GM18868 (cell line): ENCODE measurements around the gene EXOC4.

ENCODE experiments used
- ATAC-seq: cut with Tn5 transposase; IDR thresholded peaks from one replicate; pipeline ENCODE4 v1.9.1; 2021; ENCODE audit warnings: mild to moderate bottlenecking, moderate library complexity; ENCODE audit not compliant: unreplicated experiment

The EXOC4 gene

DNA sequence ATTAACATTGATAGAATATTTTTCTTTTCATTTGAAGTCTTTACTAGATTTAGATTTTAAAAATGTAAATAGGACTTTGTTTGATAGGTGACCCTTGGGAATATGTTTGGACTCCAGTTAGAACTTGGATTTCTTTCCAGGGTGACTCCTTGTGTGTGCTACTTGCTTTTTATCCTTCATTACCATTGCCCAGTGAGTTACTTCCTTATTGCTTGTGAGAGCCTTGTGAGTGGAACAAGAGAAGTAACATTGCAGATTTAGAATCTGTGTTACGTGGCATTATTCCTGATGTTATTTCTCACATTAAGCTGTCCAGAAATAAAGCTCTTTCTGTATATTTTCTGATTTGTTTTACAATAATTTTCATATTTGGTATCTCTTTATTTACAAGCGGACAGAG is 746.3 kb downstream of the EXOC4 start:
- ATAC-seq, result no peak

- ATAC-seq, result no peak
These were observed 752.1 kb downstream of the EXOC4 start for GRCh38 chr7:134004829-134005505.

DNA sequence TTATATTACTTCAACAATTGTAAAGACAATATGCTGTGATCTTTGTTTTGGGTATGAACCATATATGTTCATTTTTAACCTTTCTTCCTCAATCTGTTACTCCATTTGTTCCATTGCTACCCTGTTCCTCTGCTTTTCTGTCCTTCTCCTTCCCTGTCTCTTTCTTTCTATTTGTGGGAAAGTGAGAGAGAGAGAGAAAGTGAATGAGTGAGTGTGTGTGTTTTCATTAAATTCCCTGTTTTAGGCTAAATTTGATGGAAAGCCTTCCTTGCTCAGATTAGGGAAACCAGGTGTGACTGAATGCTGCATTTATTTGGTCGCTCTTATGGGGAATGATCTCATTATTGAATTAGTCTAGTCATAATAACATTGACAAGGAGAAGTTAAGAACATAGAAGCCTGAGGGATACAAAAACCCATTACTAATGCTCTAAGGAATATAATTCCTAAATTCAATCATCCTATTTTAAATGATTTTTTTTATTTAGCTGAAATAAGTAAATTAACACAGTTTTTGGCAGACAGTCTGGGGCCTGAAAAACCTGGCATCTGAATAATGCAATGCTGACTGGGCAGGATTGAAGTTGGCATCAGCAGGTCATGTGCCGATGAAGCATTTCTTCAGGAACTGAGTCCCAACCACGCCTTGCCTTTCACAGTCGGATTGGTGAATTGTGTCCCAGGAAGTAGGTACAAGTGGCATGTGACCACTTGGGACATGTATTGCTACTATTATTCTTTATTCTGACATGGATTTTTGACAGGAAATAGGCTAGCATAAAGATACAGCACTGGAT is 756.6 kb downstream of the EXOC4 start:
- ATAC-seq, result no peak

- no peak for ATAC-seq
These were observed 760.4 kb downstream of the EXOC4 start for GRCh38 chr7:134013249-134013648.

GRCh38 chr7:134014935-134015334 is 762.1 kb downstream of the EXOC4 start:
- no peak for ATAC-seq

DNA sequence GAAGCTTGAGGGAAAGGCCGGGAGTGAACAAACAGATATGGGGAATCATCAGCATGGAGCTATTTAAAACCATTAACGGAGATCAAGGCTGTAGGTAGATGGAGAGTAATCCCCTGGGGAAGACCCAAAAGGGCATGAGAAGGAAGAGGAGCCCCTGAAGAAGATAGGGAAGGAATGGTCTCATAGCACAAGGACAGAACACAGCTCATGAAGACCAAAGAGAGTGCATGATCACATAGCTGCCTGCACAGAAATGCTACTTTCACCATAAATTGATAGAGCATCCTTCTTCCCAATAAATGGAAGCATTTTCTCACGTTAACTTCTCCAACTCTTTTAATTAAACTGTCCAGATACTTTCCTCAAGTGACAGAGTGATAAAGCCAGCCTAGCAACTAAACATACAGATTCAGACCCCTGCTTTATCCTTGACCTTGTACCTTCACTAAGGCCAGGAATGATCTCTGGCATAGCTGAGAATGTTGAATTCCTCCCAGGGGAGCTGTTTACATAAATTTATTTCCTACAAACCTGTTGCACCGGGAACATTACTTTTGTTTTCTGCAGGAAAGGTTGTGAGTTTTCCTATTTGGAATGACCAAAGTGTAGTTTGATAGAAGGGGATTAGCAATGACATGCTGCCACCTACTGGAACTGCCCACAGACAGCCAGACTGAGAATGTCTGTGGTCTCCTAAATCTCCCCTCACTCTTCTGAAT is 763.5 kb downstream of the EXOC4 start:
- ATAC-seq, result no peak

DNA sequence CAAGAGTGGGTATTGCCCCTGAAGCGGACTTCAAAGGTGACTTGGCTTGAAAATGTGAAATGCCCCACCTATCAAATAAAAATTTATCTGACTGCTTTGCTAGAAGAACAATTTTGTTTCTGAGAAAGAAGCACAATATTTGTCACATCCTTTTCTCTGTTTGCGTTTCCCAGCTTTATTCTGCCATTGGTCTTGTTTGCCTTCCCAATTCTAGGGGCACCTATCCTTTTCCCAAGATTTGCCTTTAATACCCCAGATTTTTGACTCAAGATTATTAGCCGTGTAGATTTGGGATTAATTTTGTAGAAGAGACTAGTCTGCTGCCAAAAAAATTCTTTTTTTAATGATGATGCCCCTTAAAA is 764.0 kb downstream of the EXOC4 start:
- ATAC-seq, result no peak

- ATAC-seq, result no peak
These were observed 765.4 kb downstream of the EXOC4 start for GRCh38 chr7:134018306-134018705.

GRCh38 chr7:134019251-134019650 is 766.4 kb downstream of the EXOC4 start:
- ATAC-seq, result no peak

DNA sequence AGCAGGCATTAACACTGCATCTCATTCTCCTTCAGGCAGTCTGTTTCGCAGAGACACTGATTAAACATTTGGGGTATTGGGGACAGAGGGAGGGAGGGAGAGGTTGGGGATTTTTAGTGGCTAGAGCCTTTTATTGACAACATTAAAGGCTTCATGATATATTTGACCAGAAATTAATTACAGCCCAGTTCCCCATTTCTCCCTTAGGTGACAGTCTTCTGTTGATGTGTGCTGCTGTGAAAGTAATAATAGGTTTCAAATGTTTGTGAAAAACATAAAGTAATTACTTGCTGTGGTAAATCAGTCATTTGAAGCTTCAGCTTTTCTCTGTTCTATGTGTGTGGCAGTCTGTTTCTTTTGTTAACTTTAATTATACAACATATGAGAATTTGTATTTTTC is 769.0 kb downstream of the EXOC4 start:
- no peak for ATAC-seq

DNA sequence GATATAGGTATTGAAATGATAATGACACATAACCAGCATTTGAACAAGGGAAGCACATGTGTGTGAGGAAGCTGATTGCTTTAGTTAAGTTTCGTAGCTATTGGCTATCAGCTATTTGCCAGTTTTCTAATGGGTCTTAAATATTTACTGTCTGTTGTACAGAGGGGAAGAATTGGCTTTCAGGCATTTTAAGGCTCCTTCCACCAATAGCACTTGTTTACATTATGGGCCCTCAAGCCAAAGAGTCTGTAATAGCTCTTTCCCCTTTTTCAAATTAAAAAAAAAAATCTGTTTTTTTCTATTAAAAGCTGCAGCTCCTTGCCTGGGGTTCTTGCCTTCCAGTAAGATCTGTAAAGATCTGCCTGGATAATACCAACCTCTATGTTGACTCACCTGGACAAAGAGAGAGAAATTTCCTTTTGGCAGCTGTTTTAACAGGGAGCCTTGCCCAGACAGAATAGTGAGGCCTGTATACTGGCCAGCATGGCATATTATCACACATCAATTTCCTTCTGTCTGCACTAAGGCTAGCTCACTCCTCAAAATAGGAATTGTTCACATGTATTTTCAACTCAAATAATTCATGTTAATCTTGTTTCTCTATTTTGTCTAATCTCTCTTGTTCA is 769.5 kb downstream of the EXOC4 start:
- no peak for ATAC-seq

- no peak for ATAC-seq
These were observed 771.9 kb downstream of the EXOC4 start for GRCh38 chr7:134024739-134025138.

DNA sequence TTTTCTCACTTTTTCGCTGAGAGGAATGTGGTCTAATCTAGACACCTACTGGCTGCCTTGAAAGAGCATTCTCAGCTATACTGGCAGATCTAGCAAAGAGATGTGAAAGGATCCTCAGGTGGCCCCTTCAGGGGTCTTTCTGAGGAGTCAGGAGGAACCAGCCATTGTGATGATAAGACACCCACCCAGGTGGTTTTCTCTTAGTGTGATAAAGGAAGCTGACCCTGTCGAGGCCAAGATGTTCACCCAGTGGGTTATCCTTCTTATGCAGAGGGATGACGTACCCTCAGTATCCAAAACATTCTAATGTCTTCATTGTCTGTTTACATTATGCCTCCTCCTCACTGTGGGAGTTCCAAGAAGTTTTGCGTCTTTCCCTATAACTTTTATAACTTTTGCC is 776.0 kb downstream of the EXOC4 start:
- ATAC-seq, result no peak

GRCh38 chr7:134029743-134030142 is 776.9 kb downstream of the EXOC4 start:
- no peak for ATAC-seq

DNA sequence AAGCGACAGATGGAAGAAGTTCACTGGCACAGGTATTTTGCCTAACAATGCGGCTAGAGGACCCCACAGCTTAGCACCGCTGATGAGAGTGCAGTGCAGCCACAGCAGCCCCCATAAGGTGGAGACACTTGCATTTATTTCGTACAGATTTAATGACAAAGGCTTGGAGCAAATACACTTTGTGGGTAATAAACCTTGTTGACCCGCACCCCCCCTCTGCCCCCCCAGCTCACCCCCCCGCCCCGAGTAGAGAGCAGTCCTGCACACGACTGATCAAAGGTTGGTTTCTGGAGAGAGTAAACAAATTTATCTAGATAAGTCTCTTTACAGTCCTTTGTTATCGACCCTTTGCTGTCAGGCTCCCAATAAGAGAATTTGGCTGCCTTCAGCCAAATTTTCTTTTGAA is 777.6 kb downstream of the EXOC4 start:
- ATAC-seq, result no peak

- no peak for ATAC-seq
These were observed 779.1 kb downstream of the EXOC4 start for GRCh38 chr7:134031835-134032617.

GRCh38 chr7:134034652-134035051 is 781.8 kb downstream of the EXOC4 start:
- no peak for ATAC-seq

GRCh38 chr7:134037991-134038390 is 785.1 kb downstream of the EXOC4 start:
- ATAC-seq, result no peak

GRCh38 chr7:134040988-134041387 is 788.1 kb downstream of the EXOC4 start:
- no peak for ATAC-seq

GRCh38 chr7:134041477-134041876 is 788.6 kb downstream of the EXOC4 start:
- ATAC-seq, result no peak

DNA sequence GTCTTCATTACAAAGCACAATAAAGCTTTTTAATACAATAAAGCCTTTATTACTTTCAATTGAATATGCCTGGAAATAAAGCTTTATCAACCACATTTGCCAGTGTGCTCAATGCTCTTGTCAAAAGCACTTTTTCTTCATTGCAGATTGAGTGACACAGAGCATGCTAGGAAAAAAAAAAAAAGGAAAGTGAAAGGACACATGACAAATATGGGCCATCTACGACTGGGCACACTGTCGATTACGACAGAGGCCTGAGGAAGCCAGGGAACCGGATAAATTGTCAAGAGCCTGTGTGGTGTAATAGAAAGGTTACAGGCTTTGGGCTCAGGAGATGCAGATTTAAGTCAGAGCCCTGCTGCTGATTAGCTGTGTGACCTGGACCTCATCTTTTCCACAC is 789.4 kb downstream of the EXOC4 start:
- no peak for ATAC-seq
